HL-60/S4 treated with phorbol 12-myristate 13-acetate at 8.2 ng/mL for 4 days and 3 days (cell line): ENCODE measurements around the gene TNFRSF1A.
"Not testable (repeated sequence)": the region's sequence is repeated elsewhere in the genome, so short reads cannot be mapped to it uniquely, and the experiment has no call there.

ENCODE experiments used
- in situ Hi-C: fragments of 300-500 bp; cut with MboI; formaldehyde crosslinking; loops from 2 replicates; pipeline ENCODE4 v1.15.0; 2022; ENCODE audit warnings: low sequenced_read_pairs

Gene TNFRSF1A

DNA sequence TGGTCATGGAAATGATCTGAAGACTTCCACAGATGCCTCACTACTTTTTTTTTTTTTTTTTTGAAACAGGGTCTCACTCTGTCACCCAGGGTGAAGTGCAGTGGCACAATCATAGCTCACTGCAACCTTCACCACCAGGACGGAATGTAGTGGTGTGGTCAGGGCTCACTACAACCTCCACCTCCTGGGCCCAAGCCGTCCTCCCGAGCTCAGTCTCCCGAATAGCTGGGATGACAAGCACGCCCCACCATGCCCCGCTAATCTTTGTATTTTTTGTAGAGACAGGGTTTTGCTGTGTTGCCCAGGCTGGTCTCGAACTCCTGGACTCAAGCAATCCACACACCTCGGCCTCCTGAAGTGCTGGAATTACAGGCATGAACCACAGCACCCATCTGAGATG, 3.3 kb downstream of the TNFRSF1A start:
- in situ Hi-C loops: not testable (repeated sequence)

DNA sequence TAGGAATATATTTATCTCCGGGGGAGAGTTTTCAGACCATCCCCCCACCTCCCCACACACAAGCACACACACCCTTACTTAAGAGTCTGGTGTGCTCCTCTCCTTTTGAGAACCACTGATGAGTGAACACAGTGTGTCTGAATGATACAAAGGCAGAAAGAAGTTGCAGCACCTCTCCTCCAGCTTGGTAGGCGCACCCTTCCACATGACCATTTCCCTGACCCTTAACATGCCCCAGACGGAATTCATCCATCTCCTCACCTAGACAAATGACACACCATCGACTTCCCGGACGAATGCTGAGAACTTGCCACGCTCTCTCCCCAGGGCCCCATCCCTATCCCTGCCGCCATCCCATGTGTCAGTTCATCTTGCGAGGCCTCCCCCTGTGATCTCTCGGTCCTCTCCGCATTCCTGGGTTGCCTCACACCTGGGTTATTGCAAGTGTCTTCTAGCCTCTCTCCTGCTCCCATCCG, 3.9 kb downstream of the TNFRSF1A start:
- in situ Hi-C loops: no loop called here

DNA sequence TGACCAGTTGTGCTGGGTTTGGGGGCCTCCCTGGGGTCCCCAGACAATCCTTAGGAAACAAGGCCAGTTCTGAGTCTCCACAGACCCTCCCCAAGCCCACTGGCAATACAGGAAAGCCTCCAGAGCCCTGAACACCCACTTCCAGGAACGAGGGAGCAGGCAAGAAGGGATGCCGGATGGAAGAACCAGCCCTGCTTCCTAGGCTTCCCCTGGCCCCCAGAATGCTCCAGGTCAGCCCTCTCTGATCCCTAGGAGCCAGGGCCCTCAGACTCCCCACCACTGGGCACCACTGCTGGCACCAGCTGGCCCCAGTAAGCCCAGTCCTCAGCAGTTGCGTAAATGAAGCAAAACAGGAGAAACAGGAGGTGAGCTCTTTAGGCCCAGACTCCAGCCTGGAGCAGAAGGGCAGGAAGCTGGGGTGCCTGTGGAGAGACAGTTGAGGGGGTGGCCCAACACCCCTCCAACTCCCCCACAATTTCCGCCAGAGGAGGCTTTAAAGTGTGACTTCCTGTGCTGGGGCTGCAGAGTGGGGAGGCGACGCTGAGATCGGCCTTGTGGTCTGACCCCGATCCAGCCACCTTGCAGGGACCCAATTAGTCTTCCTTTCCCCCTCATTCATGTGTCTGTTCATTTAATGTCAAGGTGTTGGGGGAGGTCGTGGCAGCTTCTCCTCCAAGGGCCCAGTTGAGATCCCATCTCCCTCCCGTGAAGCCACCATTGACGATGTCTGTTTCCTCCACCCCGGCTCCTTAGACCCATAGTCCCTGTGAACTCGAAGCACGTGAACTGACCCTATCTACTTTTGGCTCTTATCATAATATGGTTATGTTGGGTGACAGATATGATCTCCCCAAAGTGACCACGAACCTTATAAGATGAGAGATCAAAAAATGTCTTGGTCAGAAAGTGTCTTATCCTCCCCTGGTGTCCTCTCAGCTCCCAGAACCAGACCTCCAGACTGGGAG, 4.7 kb downstream of the TNFRSF1A start:
- in situ Hi-C loops: no loop called here

DNA sequence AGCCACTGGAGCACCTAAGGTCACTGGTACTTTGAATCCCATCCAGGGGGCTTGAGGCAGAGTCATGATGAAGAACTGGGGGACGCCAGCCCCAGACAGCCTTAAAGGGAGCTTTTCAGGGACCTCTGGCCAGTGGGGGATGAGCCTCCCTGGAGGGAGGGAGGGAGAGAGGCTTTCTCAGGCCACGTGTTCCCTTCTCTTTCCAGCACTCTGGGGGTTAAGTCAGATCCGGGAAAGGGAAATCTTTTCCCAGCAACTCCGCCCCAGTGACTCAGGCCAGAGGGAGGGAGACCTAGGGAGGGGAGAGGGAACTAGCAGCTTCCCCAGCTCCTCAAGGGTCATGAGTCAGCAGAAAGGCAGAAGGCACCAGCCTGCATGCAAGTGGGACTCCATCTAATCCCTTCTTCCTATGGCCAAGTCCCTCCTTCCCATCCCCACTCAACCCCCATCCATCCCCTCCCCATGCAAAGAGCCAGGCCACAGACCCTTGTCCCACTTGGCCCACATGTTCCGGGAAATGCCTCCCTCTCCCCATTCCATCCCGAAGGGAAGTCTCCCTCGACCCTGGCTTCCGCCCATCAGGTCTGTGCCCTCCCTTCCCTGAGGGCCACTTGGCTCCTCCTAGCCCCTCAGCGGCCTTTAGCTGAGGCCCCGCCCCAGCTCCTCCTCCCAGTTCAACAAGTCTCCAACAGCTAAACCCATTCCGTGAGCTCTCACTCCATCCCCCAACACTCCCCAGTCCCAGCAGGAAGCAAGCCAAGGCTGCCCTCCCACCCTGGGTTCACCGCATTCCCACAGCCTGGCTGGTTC, 5.6 kb downstream of the TNFRSF1A start:
- in situ Hi-C loops: no loop called here

DNA sequence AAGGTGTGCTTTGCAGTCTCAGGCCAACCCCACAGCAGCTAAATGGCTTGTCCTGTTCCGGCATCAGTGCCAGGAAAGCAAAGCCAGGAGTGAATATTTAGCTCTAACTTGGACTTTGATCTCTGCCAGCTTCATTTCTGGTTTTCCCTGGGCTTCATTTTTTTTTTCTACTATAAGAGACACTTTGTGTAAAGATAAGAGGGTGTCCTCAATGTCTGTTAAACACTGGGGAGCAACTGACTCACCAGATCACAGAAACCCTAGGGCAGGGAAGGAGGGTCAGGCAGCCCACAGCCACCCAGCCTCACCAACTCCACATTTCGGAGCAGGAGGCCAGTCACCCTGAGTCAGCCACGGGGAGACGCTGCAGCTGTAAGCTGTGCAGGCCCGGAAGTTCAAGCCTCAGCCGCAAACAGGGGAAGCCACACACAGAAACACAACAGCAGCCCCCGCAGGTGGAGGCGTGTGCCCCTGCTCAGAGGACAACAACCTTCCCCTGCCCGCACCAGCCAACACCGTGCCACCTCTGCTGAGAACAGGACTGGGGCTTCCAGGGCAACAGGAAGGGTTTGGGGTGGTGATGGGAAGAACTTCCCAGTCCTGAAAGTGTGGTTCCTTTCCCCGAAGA, 6.3 kb downstream of the TNFRSF1A start:
- in situ Hi-C loops: no loop called here

DNA sequence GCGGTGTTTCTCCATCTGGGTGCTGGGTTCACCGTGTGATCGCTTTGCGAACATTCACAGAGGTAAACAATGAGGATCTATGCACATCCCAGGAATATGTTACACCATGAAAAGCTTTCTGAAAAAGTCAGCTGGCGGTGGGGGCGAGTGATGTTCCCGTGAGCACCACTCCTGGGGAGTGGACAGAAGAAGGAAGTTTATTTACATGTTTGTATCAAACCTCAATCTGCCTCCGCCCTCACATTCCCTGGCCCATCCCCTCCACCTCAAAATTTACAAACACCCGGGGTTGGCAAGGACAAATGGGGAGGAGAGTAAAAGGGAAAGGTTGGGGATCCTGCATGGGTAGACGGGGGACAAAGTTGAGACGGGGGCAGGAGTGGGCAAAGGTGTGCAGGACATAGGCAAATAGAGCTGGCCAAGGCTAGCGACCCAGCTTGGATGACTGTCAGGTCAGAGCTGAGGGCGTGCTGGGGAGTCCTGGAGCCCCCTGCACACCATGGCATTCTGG, 6.9 kb downstream of the TNFRSF1A start:
- in situ Hi-C loops: no loop called here

DNA sequence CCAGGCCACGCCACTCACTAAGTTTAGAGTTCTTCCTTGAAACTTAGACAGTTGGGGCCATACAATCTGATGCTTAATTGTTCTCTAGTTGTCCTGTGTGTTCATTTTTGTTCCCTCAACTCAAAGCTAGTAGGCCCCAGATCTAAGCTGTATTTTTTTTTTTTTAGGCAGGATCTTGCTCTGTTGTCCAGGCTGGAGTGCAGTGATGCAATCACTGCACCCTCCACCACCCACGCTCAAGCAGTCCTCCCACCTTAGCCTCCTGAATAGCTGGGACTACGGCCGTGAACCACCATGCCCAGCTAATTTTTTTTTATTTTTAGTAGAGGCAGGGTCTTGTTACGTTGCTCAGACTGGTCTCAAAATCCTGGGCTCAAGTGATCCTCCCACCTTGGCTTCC, 7.5 kb downstream of the TNFRSF1A start:
- in situ Hi-C loops: no loop called here

DNA sequence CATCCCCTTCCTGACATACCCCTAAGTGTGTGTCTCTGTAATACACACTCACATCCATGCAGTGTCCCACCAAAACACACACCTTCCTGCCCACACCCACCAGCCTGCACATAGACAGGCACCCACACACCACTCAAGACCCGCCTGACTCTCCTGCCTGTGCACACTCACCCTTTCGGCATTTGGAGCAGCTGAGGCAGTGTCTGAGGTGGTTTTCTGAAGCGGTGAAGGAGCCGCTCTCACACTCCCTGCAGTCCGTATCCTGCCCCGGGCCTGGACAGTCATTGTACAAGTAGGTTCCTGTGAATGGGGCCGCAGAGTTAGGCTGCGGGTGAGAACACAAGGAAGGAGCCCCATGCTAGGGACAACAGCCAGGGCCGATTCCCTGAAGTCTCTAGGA, 8.3 kb downstream of the TNFRSF1A start:
- in situ Hi-C loops: no loop called here

DNA sequence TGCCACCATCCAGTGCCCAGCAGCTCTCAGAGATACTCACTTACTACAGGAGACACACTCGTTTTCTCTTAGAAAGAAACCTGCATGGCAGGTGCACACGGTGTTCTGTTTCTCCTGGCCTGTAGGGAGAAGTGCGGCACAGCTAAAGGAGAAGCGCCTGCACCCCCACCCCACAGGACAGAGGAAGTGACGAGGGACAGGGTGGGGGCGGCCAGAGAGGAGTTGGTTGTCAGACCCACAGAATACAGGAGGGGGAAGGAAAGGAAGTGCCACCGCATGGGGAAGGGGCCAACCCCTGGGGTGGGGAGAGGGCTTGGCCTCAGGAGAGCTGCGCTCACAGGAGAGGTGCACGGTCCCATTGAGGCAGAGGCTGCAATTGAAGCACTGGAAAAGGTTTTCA, 8.8 kb downstream of the TNFRSF1A start:
- in situ Hi-C loops: no loop called here

DNA sequence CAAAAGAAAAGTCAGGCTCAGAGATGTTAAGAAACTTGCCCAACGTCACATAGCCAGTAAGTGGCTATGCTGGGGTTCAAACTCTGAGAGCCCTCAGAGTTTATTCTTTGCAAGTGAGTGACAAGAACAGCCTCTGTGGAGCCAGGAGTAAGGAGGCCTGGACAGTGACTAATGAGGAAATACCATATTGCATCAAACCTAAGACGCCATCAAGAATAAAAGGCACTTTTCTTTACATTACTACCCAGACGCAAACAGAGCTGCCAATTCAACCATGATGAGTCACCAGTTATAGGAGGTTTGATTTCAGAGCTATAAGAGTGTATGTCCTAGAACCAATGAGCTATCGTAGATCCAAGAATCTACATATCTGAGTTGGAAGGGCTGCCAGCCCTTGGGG, 9.4 kb downstream of the TNFRSF1A start:
- in situ Hi-C loops: no loop called here

DNA sequence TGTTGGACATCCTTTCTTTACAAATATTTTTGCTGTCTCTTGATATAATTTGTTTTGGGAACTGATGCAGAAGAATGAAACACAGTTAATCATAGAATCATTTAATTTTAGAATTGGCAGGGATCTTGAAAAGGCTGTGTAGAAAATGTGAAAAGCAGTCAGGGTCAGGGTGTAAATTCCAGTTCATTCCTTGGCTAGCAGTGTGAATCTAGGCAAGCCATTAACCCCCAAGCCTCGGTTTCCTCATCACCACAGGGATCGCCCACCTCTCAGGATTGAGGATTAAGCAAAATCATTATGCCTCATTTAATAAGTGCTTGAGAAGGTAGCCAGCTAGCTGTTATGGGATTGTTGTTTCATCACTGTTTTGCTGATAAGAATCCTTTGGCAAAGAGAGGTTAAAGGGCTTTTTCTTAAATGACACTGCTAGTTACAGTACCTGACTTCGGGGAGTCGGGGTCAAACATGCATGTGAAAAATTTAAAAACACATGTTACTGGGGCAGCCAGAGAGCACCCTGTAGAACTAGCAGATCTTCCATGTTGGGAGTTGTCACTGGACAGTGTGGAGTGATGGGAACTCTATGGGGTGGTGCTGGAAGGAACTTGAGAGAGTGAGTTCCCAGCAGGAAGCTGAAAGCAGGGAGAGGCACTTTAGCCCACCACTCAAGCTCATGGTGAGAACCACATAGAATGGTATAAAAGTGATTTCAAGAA, 10.7 kb downstream of the TNFRSF1A start:
- in situ Hi-C loops: no loop called here

DNA sequence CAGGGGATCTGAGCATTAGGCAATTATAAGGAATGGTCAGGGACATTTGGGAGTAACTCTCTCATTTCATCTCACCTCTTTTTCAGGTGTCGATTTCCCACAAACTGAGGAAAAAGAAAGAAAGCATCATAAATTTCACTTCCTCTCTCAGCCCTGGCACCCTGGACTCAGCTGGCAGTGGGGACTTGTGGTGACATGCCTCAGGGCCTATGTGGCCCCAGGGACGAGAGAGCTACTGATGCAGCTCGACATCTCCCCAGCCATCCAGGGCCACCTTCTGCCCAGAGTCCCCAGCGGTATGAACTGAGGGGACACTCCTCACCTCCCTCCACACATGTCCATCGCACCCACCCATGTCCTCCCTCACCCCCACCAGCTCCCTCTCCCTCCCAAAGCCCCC, 11.7 kb downstream of the TNFRSF1A start:
- in situ Hi-C loops: no loop called here

DNA sequence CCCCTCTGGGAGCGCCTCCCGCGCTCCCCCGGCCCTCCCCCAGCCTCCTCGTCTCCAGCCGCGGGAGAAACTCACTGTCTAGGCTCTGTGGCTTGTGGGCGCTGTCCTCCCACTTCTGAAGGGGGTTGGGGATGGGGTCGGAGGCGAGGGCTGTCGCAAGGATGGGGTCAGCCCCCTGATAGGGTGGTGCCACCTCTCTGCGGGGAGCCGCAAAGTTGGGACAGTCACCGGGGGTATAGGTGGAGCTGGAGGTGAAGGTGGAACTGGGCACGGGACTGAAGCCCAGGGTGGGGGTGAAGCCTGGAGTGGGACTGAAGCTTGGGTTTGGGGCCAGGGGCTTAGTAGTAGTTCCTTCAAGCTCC, 12.2 kb downstream of the TNFRSF1A start:
- in situ Hi-C loops: no loop called here

DNA sequence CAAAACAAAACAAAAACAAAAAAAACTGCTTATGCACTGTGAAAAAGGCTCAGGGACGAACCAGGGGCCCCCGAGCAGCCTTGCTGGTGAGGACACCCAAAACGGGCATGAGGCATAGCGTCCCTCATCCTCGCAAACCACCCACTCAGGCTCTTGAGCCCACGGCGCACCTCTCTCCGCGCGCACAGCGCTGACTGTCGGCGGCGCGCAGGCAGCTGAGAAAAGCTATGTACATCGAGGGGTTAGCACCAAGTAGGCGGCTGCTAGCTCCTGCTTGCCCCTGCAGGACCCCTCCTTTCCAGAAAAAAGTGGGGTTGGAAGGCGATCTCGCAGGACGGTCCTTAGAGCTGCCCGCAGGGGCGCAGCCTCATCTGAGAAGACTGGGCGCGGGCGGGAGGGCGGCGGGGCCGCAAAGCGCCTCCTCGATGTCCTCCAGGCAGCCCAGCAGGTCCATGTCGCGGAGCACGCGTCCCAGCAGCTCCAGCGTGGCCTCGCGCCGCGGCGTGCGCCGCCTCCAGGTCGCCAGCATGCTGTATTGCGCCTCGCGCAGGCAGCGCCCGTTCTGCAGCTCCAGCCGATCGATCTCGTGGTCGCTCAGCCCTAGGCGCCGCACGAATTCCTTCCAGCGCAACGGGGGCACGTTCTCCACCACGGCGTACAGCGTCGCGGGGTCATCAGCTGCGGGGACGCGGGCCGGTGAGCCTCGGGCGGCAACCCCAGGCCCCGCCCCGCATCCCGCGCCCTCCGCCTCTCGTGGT, 12.8 kb downstream of the TNFRSF1A start:
- in situ Hi-C loops: no loop called here

DNA sequence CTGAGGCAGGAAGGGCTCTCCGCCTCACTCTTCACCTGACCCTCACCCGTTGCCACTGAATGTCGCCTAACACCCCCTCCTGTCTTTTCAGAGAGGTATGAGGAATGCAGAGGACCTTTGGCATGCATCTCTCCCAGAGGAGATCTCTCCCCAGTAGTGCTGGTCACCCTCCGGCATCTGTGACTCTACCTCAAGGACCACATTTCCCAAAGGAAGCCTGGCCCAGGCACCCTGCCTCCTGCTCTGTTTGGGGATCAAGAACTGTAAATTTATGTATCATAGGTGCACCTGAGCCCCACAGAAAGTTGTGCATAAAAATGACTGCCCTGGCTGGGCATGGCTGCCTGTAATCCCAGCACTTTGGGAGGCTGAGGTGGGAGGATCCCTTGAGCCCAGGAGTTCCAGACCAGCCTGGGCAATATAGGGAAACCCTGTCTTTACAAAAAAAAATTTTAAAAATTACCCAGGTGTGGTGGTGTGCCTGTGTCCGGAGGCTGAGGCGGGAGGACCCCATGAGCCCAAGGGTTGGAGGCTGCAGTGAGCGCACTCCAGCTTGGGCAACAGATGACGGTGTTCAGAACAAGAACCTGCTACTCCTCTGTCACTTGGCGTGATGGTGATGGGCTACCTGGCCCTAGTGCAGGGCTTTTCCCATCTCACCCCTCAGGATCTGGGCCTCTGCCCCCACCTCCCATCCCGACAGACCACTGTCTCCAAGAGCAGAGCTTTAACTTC, 13.7 kb downstream of the TNFRSF1A start:
- in situ Hi-C loops: no loop called here

DNA sequence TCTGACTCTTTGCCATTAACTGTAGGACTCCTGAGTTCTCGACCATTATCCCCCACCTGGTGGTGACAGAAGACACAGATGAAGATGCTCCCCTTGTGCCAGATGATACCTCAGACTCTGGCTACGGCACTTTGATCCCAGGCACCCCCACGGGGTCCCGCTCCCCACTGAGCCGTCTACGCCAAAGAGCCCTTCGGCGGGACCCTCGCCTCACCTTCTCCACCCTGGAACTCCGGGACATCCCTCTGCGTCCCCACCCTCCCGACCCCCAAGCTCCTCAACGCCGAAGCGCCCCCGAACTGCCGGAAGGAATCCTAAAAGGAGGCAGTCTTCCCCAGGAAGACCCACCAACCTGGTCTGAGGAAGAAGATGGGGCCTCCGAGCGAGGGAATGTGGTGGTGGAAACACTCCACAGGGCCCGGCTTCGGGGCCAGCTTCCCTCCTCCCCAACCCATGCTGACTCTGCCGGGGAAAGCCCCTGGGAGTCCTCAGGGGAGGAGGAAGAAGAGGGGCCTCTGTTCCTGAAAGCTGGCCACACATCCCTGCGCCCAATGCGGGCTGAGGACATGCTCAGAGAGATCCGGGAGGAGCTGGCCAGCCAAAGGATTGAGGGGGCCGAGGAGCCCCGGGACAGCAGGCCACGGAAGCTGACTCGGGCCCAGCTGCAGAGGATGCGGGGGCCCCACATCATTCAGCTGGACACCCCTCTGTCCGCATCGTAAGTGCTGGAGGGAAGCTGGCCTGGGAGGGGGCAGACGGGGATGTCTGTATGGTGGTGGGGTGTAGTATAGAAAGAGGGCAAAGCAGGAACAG, 14.4 kb downstream of the TNFRSF1A start:
- in situ Hi-C loops: no loop called here

DNA sequence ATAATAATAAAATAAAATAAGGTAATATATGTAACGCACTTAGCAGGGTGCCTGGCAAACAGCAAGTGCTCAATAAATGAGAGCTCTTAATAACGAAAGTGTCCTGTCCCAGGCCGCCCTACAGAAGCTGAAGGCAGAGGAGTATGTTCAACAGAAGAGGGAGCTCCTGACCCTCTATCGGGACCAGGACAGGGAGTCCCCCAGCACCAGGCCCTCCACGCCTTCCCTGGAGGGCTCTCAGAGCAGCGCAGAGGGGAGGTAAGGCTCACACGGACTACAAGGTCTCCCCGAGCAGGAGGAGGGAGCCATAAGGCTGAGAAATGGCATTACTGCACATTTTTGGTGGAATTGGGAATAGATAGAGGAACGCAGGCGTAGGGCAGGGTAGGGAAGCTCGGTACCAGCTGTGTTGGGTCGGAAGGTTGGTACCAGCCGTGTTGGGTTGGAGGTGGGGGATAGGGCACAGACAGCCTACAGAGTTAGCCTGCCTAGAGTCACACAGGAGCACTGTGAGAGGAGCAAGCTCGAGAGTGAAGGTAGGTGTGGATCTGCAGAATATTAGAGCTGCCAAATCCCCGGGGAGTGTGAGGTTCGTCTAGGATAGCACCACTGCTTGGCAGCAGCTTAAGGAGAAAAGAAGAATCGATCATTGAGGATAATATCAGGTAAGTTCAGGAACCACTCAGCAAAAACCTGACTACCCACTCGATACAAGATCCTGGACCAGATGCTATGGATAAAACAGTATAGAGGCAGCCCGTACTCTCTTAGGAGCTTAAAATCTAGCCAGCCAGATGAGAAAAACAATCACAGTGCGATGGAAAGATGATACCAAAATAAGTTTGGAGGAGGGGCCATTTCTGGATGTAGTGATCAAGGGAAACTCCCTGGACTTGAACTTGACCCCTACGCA, 15.3 kb downstream of the TNFRSF1A start:
- in situ Hi-C loops: no loop called here
